Measurements from ENCODE around the gene ARL6IP5. TPM values are rescaled to one million over a fixed set of nuclear protein-coding genes. Genes with fewer than 3 reads are reported as not detected.

ARL6IP5 gene
- total RNA-seq, 1 experiment from 2014 or later: 23.9 TPM

DNA sequence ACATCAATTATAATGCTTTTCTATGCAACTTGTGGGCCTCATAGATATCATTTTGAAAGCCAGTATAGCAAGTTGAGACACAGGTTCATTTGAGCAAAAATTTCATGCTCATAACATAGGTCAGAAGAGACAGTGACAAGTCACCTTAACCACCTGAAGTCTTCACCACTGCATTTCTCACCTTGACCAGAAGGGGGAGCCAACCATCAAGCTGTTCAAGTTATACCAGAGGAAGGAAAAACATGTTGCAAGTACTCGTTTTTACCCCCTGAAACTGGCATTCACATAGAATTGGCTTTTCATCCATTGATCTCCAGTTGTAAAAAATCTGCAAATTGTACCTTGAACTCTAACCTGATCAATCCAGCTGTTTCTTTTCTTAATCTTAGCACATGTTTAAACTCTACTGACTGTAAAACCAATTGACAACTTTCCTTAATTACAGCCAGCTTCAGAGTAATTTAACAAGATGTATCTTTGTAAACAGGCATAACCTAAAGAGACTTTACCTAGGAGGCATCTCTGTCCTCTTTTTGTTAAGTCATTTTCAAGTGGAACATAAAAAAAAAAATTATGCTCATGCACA lies 36.2 kb downstream of the ARL6IP5 start:
- no peak for TF ChIP-seq EZH2 (IDR thresholded peaks at IDR 0.05; ENCODE audit: borderline replicate concordance, low read depth, low read length, poor library complexity, severe bottlenecking)
- TF ChIP-seq, protein P1, sequence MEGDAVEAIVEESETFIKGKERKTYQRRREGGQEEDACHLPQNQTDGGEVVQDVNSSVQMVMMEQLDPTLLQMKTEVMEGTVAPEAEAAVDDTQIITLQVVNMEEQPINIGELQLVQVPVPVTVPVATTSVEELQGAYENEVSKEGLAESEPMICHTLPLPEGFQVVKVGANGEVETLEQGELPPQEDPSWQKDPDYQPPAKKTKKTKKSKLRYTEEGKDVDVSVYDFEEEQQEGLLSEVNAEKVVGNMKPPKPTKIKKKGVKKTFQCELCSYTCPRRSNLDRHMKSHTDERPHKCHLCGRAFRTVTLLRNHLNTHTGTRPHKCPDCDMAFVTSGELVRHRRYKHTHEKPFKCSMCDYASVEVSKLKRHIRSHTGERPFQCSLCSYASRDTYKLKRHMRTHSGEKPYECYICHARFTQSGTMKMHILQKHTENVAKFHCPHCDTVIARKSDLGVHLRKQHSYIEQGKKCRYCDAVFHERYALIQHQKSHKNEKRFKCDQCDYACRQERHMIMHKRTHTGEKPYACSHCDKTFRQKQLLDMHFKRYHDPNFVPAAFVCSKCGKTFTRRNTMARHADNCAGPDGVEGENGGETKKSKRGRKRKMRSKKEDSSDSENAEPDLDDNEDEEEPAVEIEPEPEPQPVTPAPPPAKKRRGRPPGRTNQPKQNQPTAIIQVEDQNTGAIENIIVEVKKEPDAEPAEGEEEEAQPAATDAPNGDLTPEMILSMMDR (conservative IDR thresholded peaks at IDR 0.05; ENCODE audit: low read depth, low read length): peak; percentile 70
- POLR2A ChIA-PET (ENCODE audit: low non-redundant PET): no interaction called here
- Histone ChIP-seq H3K4me3 (ENCODE audit: low read depth, low read length, poor library complexity, severe bottlenecking) (no peak overlapping the region), H3K27ac (ENCODE audit: low read depth, low read length, poor library complexity, severe bottlenecking) (no peak overlapping the region), H3K36me3 (ENCODE audit: insufficient read depth, low read length, poor library complexity, severe bottlenecking) (no peaks in the 10 kb centered on the region), H3K4me1 (ENCODE audit: insufficient read depth, low read length, poor library complexity, severe bottlenecking) (no peaks in the 10 kb centered on the region), H3K27me3 (replicated peaks; ENCODE audit: insufficient read depth, low read depth, low read length, poor library complexity) (no peaks in the 10 kb centered on the region), H3K9me3 (ENCODE audit: low read depth, low read length, poor library complexity, severe bottlenecking) (no peaks in the 10 kb centered on the region)
- peak; percentile 52 for DNase-seq (ENCODE audit: low spot score)
- intact Hi-C loops (cut with micrococcal nuclease; ENCODE audit: unreplicated experiment): loop anchor here (2.0 kb wide), 1 partner anchor 186 kb away; no protein-coding TSS in a partner anchor
- CTCF ChIA-PET: interaction anchor here (0.7 to 1.2 kb wide), 3 partner anchors 22 to 289 kb away, joined by 3 to 5 read pairs (median 5); no protein-coding TSS in a partner anchor
- no TSS peak for BruUV-seq (replicated peaks)

DNA sequence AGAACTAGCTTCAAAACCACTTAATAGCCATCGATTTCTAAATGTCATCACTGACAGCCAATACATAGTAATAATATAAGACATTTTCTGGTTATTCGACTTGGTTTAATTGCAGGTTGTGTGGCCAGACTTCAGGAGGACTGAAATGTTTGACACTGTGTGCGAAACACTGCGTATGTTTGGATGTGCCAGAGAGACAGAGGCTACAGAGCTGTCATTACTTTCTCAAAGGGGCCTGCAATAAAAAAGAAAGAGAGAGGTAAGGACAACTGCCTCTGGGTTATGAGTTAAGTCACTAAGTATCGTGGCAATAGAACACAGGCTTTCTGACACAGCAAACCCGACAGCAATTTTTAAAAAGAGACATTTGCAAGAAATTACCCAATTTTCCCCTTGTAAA lies 36.8 kb downstream of the ARL6IP5 start:
- no TSS peak for BruUV-seq (replicated peaks)
- no peak for TF ChIP-seq EZH2 (IDR thresholded peaks at IDR 0.05; ENCODE audit: borderline replicate concordance, low read depth, low read length, poor library complexity, severe bottlenecking)
- TF ChIP-seq, protein P1 (conservative IDR thresholded peaks at IDR 0.05; ENCODE audit: low read depth, low read length): no peak
- intact Hi-C loops (cut with micrococcal nuclease; ENCODE audit: unreplicated experiment): loop anchor here (2.0 kb wide), 1 partner anchor 185 kb away; no protein-coding TSS in a partner anchor

DNA sequence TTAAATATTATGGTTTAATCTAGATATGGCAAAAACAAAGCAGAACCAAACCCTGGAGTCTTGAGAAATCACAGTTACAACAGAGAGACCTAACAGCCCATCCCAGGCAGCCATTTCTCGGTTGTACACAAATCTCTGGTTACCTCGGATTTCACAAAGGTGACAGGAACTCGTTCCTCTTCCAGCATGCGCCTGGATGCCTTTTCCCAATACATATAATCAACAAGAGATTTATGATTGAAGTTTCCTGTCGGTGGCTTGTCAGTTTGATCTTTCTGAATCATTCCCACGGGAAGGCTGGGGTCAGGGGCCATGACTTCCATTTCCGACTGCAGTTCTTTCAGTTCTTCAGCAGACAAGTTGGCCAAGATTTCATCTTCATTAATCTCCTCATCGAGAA lies 37.2 kb downstream of the ARL6IP5 start:
- CTCF ChIA-PET: interaction anchor here (0.6 kb wide), 1 partner anchor 182 kb away, joined by 3 read pairs; no protein-coding TSS in a partner anchor

More for the DNA sequence above, 36.8 kb downstream of the ARL6IP5 start:
- no peak for DNase-seq (ENCODE audit: low spot score)
- Histone ChIP-seq H3K36me3 (ENCODE audit: insufficient read depth, low read length, poor library complexity, severe bottlenecking) (no peaks in the 10 kb centered on the region), H3K9me3 (ENCODE audit: low read depth, low read length, poor library complexity, severe bottlenecking) (no peaks in the 10 kb centered on the region), H3K4me1 (ENCODE audit: insufficient read depth, low read length, poor library complexity, severe bottlenecking) (no peaks in the 10 kb centered on the region), H3K4me3 (ENCODE audit: low read depth, low read length, poor library complexity, severe bottlenecking) (no peak overlapping the region), H3K27ac (ENCODE audit: low read depth, low read length, poor library complexity, severe bottlenecking) (no peak overlapping the region), H3K27me3 (replicated peaks; ENCODE audit: insufficient read depth, low read depth, low read length, poor library complexity) (no peaks in the 10 kb centered on the region)
- POLR2A ChIA-PET (ENCODE audit: low non-redundant PET): no interaction called here
- CTCF ChIA-PET: interaction anchor here (0.6 to 1.2 kb wide), 4 partner anchors 22 to 289 kb away, joined by 3 to 5 read pairs (median 4); no protein-coding TSS in a partner anchor

More for the DNA sequence above, 37.2 kb downstream of the ARL6IP5 start:
- POLR2A ChIA-PET (ENCODE audit: low non-redundant PET): no interaction called here
- Histone ChIP-seq H3K27me3 (replicated peaks; ENCODE audit: insufficient read depth, low read depth, low read length, poor library complexity) (no peaks in the 10 kb centered on the region), H3K4me1 (ENCODE audit: insufficient read depth, low read length, poor library complexity, severe bottlenecking) (no peaks in the 10 kb centered on the region), H3K36me3 (ENCODE audit: insufficient read depth, low read length, poor library complexity, severe bottlenecking) (no peaks in the 10 kb centered on the region), H3K9me3 (ENCODE audit: low read depth, low read length, poor library complexity, severe bottlenecking) (no peaks in the 10 kb centered on the region), H3K27ac (ENCODE audit: low read depth, low read length, poor library complexity, severe bottlenecking) (no peak overlapping the region), H3K4me3 (ENCODE audit: low read depth, low read length, poor library complexity, severe bottlenecking) (no peak overlapping the region)
- no peak for TF ChIP-seq EZH2 (IDR thresholded peaks at IDR 0.05; ENCODE audit: borderline replicate concordance, low read depth, low read length, poor library complexity, severe bottlenecking)
- TF ChIP-seq, protein P1 (conservative IDR thresholded peaks at IDR 0.05; ENCODE audit: low read depth, low read length): no peak
- BruUV-seq (replicated peaks): no TSS peak
- DNase-seq (ENCODE audit: low spot score): no peak
- intact Hi-C loops (cut with micrococcal nuclease; ENCODE audit: unreplicated experiment): loop anchor here (2.0 kb wide), 1 partner anchor 185 kb away; no protein-coding TSS in a partner anchor

Measured in A673 (cell line).